Ovary (tissue), 3 donors: ENCODE data around the gene SEC31B.

Source experiments
- CTCF ChIP-seq, 3 donors: fragments of 450-650 bp in 2 of 3; fragments of 200-600 bp in 1 of 3; IDR thresholded peaks; one replicate each; pipeline versions ENCODE4 v1.5.1 to v1.8.0; 2016 to 2022; ENCODE audit warnings: antibody characterized with exemption in 3 of 3, mild to moderate bottlenecking in 1 of 3
- EP300 ChIP-seq: sonication (generic); formaldehyde crosslinking; IDR thresholded peaks from one replicate; pipeline ENCODE4 v1.6.1; 2017; ENCODE audit warnings: antibody characterized with exemption
- donor health status: DM: no; HTN: no; CAD: no.

GRCh38 chr10:100448951-100449350 is 70.7 kb downstream of the SEC31B start:
- no peak for TF ChIP-seq CTCF (IDR thresholded peaks at IDR 0.05)
- no peak for TF ChIP-seq EP300
